Measurements from ENCODE around the gene ATRX.
"Not testable (repeated sequence)": the region's sequence is repeated elsewhere in the genome, so short reads cannot be mapped to it uniquely, and the experiment has no call there.

Gene ATRX
- total RNA-seq = 238 to 239 reads per million in 2 donors

GRCh38 chrX:77785486-77786364 is at the start of gene ATRX:
Gene ATRX (minus strand): TSS chrX:77786216. CDS start chrX:77786001, 215 bp downstream.
- DNase-seq = peak; percentile 66

- DNase-seq = not testable (repeated sequence)
Observed at GRCh38 chrX:77831544-77831943, 45.5 kb upstream of the ATRX start.

- DNase-seq = not testable (repeated sequence)
Observed at GRCh38 chrX:77821989-77822388, 36.0 kb upstream of the ATRX start.

GRCh38 chrX:77820091-77820727 is 34.2 kb upstream of the ATRX start:
- no peak for DNase-seq

- no peak for DNase-seq
Observed at GRCh38 chrX:77814210-77814609, 28.2 kb upstream of the ATRX start.

- no peak for DNase-seq
Observed at GRCh38 chrX:77802201-77802600, 16.2 kb upstream of the ATRX start.

- DNase-seq = no peak
Observed at GRCh38 chrX:77795124-77795523, 9.1 kb upstream of the ATRX start.

- no peak for DNase-seq
Observed at GRCh38 chrX:77793946-77794345, 7.9 kb upstream of the ATRX start.

GRCh38 chrX:77788050-77788449 is 2.0 kb upstream of the ATRX start:
- no peak for DNase-seq

GRCh38 chrX:77786365-77786680 is 307 bp upstream of the ATRX start:
- no peak for DNase-seq

- no peak for DNase-seq
Observed at GRCh38 chrX:77779695-77780094, 6.3 kb downstream of the ATRX start.

- DNase-seq = no peak
Observed at GRCh38 chrX:77776659-77777058, 9.4 kb downstream of the ATRX start.

- no peak for DNase-seq
Observed at GRCh38 chrX:77771601-77772000, 14.4 kb downstream of the ATRX start.

GRCh38 chrX:77768787-77769186 is 17.2 kb downstream of the ATRX start:
- no peak for DNase-seq

- not testable (repeated sequence) for DNase-seq
Observed at GRCh38 chrX:77766212-77766611, 19.8 kb downstream of the ATRX start.

- DNase-seq = no peak
Observed at GRCh38 chrX:77755561-77755960, 30.5 kb downstream of the ATRX start.

- DNase-seq = not testable (repeated sequence)
Observed at GRCh38 chrX:77753942-77754341, 32.1 kb downstream of the ATRX start.

GRCh38 chrX:77749695-77750094 is 36.3 kb downstream of the ATRX start:
- no peak for DNase-seq

GRCh38 chrX:77743720-77744119 is 42.3 kb downstream of the ATRX start:
- no peak for DNase-seq

- DNase-seq = no peak
Observed at GRCh38 chrX:77742788-77743476, 43.1 kb downstream of the ATRX start.

GRCh38 chrX:77740376-77740905 is 45.6 kb downstream of the ATRX start:
- DNase-seq = no peak

- no peak for DNase-seq
Observed at GRCh38 chrX:77733342-77733741, 52.7 kb downstream of the ATRX start.

- DNase-seq = no peak
Observed at GRCh38 chrX:77731821-77732419, 54.1 kb downstream of the ATRX start.

All from activated gamma-delta T cell (primary cell).